HG03558 (cell line): Measurements from ENCODE around the gene PDLIM5.
"Not testable (repeated sequence)": the region's sequence is repeated elsewhere in the genome, so short reads cannot be mapped to it uniquely, and the experiment has no call there.

Experiments used
- ATAC-seq: cut with Tn5 transposase; IDR thresholded peaks from one replicate; pipeline ENCODE4 v1.9.1; 2021; ENCODE audit warnings: moderate number of reproducible peaks; ENCODE audit not compliant: unreplicated experiment; ENCODE audit errors: extremely low read depth

Gene PDLIM5

DNA sequence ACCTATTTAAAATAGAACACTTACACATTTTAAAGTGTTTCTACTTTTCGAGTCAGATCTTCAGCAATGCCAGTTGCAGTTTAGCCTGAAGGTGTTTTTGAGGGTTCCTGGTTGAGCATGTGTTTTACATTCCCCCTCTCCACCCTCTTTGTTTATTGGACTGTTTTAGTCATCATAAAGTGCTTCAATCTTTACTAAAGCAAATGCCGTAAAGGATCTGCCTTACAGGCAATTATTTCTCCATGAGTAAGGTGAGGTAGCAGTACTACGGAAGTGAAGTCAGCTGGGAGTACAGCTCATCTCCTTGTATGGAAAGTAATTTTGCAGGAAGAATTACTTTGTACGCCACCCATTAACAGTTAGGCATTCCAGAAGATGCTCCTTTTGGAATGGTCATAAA lies 36.9 kb downstream of the PDLIM5 start:
- ATAC-seq = no peak

DNA sequence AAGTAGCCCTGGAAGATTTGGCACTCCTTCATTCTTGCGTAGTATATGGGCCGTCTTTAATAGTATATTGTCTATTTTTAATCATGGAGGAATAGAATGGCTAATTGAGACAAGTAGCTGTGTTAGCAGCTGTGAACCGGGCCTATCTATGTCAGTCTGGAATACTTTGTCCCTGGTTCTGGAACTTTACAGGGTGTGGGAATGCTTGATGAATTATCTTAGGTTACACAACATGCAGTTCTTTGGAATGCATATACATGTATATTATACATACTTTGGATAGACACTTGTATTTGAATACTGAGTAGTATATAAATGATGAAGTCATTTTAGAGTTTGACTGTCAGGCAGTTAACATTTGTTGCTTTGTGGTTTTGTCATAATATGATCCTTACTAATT lies 37.4 kb downstream of the PDLIM5 start:
- ATAC-seq = no peak

DNA sequence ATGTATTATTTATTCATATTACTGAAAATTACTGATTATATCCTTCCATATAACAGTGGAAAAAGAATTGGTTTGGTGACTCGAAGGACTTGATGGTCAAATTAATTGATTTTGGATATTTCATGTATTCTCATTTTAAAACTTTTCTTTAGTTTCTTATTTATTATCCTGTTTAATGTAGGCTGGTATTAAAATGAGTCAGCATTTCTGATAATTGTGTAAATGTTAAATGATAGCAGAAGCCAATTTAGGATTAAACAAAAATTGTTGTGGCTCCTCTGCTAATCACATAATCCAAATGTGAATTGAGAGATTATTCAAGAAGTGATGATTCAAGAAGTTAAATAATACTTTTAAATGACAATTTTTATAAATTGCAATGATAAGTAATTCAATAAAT lies 38.7 kb downstream of the PDLIM5 start:
- ATAC-seq = no peak

GRCh38 chr4:94491322-94491721 lies 39.6 kb downstream of the PDLIM5 start:
- ATAC-seq = no peak

GRCh38 chr4:94495408-94495807 lies 43.7 kb downstream of the PDLIM5 start:
- ATAC-seq = no peak

- ATAC-seq = no peak
These were observed 45.9 kb downstream of the PDLIM5 start for GRCh38 chr4:94497690-94498089.

DNA sequence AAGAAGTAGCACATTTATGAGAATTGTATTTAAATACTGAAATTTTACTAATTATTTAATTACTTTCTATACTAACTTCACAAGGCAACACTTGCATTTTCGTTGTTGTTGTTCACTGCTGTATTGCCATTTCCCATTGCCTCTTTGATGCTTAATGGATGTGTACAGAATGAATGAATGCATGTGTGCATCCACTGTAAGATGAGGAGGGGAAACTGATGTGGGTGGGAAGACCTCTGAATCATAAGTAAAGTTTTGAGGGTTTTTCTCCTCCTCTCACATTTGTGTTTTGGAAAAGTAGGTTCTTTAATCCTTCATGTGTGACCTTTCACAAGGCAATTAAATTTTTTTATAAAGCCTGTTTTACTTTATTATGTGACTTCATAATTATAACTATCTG lies 46.8 kb downstream of the PDLIM5 start:
- ATAC-seq = no peak

DNA sequence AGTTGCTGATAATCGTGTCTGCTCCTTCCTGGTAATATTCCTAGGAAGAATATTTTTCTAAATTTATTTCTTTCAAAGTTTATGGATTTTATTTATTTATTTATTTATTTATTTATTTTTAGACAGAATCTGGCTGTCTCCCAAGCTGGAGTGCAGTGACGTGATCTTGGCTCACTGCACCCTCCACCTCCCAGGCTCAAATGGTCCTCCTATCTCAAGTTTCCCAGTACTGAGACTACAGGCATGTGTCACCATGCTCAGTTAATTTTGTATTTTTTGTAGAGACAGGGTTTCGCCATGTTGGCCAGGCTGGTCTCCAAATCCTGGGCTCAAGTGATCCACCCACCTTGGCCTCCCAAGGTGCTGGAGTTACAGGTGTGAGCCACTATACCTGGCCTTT lies 48.9 kb downstream of the PDLIM5 start:
- no peak for ATAC-seq

GRCh38 chr4:94504545-94504944 lies 52.8 kb downstream of the PDLIM5 start:
- ATAC-seq = no peak

DNA sequence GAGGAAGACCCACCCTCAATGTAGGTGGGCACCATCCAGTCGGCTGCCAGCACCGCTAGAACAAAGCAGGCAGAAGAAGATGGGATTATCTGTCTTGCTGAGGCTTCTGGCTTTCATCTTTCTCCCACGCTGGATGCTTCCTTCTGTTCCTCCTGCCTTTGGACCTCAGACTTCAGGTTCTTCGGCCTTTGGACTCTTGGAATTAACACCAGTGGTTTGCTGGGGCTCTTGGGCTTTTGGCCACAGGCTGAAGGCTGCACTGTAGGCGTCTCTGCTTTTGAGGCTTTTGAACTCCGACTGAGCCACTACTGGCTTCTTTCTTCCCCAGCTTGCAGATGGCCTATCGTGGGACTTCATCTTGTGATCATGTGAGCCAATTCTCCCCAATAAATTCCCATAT lies 55.1 kb downstream of the PDLIM5 start:
- no peak for ATAC-seq

- ATAC-seq = no peak
These were observed 55.5 kb downstream of the PDLIM5 start for GRCh38 chr4:94507281-94507680.

DNA sequence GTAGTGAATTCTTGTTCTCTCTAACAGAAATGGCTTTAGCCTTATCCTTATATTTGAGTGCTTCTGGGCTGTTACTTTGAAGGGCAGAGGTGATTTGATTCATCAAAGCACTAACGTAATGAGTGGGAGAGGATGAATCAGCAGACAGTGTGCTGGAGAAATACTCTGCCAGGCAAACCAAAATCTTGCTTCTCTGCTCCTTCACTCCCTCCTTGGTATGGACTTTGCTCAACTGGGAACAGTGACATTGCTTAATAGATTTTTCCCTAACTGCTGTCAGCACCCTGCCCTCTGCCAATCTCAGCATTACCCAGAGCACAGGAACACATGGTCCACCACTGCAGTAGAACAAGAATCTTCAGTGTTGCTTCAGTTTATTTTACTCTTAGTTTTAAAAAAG lies 56.0 kb downstream of the PDLIM5 start:
- no peak for ATAC-seq

- no peak for ATAC-seq
These were observed 56.6 kb downstream of the PDLIM5 start for GRCh38 chr4:94508296-94508695.

GRCh38 chr4:94508806-94509205 lies 57.1 kb downstream of the PDLIM5 start:
- no peak for ATAC-seq

- ATAC-seq = no peak
These were observed 59.8 kb downstream of the PDLIM5 start for GRCh38 chr4:94511591-94511990.

DNA sequence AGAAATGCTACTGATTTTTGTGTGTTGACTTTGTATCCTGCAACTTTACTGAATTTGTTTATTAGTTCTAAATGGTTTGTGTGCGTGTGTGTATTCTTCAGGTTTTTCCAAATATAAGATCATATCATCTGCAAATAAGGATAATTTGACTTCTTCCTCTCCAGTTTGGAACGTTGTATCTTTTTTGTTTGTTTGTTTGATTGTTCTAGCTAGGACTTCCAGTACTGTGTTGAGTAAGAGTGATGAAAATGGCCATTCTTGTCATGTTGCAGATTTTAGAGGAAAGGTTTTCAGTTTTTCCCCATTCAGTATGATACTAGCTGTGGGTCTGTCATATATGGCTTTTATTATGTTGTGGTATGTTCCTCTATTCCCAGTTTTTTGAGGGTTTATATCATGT lies 61.8 kb downstream of the PDLIM5 start:
- ATAC-seq = not testable (repeated sequence)

DNA sequence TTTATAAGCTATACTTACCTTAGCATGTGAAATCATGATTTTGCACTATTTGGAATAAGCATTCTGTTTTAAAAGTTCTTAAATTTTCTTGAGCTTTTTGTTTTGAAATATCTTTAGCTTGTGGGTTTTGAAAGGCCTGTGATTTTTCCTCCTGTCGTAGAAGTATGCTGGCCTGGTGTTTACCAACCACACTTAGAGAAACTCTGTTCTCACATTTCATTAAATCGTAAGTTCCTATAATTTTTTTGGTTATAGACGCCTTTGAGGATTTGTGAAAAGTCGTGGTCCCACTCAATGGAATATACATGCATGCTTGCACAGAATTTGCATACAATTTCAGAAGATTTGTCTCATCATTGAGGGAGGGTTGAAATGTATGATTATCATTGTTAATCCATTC lies 63.6 kb downstream of the PDLIM5 start:
- no peak for ATAC-seq

DNA sequence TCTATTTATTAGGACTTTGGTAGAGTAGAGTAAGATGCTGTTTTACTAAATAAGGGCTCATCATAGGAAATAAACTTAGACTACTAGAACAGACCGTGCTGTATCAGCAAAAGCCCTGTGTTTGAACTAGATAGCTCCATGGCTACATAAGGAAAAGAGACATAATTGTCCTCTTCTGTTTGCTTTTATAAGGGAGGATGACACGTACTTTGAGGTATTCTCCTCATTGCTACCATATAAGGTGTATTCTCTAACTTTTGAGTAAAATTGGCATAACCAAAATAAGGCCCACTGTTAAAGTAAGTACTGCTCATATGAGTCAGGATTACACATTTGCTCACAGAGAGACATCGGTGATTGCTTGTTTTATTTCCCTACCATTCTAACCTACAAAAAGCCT lies 64.3 kb downstream of the PDLIM5 start:
- ATAC-seq = no peak

- ATAC-seq = no peak
These were observed 65.3 kb downstream of the PDLIM5 start for GRCh38 chr4:94516999-94517398.

- no peak for ATAC-seq
These were observed 65.8 kb downstream of the PDLIM5 start for GRCh38 chr4:94517492-94517891.

DNA sequence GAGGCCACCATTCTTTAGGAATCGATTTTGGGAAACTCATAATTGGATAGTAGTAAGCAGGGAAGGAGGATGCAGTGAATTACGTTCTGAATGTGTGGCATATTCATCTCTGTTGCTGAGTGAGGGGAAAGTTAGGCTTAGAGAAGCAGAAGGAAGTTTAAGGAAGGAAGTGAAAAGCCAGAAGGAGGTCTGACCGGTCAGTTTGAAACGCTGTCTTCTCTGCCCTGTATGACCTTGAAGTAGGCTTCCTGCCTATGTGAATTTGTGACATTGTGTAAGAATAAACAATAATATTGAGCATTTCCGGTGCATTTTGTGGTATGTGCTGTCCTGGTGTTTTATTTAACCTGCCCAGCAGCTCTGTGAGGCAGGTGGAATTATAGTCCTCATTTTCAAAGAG lies 67.3 kb downstream of the PDLIM5 start:
- no peak for ATAC-seq

DNA sequence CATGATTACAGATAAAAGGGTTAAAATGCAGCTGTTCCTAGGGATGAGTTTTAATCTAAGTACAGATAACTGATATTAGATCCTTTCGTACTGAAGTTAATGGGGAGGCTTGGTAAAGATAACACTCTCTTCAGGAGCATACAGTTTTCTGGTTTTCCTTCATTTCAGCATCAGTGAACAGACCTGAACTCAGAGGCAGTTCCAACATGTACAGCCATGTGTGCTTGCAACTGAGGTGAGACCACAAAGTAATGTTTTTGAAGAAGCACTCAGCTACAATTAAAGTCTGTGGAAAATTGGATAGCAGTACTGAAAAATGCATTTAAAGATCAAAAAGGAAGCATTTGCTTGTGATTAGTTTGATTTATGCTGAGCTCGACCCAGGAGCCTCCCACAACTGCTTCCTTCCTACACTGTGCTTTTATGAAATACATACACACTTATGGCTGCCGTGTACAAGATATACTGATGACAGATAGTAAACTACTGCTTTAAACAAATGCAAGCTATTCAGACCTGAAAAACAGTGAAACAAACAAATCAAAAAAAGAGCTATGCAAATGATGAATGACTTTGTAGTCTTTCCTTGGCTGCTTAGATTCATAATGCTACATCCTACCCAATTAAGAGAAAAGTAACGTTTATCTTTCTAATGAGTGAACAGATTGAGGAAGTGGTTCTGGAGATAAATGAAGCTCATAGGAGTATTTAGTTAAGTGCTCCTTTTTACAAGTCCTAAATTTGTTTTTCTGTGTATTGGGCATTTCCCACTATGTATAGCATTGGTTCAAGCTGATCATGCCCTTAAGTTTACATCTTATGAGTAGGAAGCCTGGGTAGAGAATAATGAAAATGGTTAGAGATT lies 68.4 kb downstream of the PDLIM5 start:
- no peak for ATAC-seq
